A673 (cell line): Measurements from ENCODE around the gene CDH1.

Source experiments
- EZH2 ChIP-seq: fragments of 200-600 bp; sonication (generic); IDR thresholded peaks from 2 replicates; pipeline ENCODE4 v1.6.1; 2017; ENCODE audit warnings: borderline replicate concordance, low read depth, mild to moderate bottlenecking, mixed read lengths, antibody characterized with exemption, low read length; ENCODE audit not compliant: poor library complexity, severe bottlenecking
- TF ChIP-seq, protein P1 (sequence below): fragments of 300-800, 200-600 bp; sonication (generic); conservative IDR thresholded peaks from 2 replicates; pipeline ENCODE4 v1.5.1; 2017; ENCODE audit warnings: low read depth, mild to moderate bottlenecking, antibody characterized with exemption, low read length, moderate library complexity, mixed read lengths

DNA sequence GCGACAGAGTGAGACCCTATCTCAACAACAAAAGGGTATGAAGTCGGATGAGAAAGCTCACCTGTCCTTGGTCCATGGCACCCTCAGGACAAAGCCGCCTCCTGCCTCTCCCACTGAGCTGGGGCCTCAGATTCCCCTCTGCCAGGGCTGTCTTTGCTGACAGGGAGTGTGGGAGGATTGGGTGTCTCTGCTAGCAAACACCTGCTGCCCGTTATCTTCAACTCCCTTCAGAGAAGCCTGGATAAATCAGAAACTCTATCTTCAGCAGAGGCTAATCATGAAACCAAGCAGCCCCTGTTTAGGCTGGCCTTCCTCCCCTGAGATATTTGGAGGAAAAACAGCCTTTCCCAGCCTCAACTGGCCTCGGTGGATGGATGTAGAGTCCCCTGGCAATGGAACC, 36.3 kb upstream of the CDH1 start:
- TF ChIP-seq, protein P1, sequence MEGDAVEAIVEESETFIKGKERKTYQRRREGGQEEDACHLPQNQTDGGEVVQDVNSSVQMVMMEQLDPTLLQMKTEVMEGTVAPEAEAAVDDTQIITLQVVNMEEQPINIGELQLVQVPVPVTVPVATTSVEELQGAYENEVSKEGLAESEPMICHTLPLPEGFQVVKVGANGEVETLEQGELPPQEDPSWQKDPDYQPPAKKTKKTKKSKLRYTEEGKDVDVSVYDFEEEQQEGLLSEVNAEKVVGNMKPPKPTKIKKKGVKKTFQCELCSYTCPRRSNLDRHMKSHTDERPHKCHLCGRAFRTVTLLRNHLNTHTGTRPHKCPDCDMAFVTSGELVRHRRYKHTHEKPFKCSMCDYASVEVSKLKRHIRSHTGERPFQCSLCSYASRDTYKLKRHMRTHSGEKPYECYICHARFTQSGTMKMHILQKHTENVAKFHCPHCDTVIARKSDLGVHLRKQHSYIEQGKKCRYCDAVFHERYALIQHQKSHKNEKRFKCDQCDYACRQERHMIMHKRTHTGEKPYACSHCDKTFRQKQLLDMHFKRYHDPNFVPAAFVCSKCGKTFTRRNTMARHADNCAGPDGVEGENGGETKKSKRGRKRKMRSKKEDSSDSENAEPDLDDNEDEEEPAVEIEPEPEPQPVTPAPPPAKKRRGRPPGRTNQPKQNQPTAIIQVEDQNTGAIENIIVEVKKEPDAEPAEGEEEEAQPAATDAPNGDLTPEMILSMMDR: no peak
- TF ChIP-seq EZH2: no peak
